GM10266 (cell line): ENCODE results near the gene RIMBP2.

ENCODE experiments used
- DNase-seq: peaks from one replicate; pipeline ENCODE4 v3.0.0; 2012; ENCODE audit errors: extremely low spot score
- TF ChIP-seq, protein P1 (sequence below): IDR thresholded peaks from 2 replicates; pipeline ENCODE4 v1.5.1; 2012; ENCODE audit warnings: mild to moderate bottlenecking, low read depth; ENCODE audit not compliant: control insufficient read depth, insufficient read depth; ENCODE audit errors: missing control alignments

RIMBP2 gene

DNA sequence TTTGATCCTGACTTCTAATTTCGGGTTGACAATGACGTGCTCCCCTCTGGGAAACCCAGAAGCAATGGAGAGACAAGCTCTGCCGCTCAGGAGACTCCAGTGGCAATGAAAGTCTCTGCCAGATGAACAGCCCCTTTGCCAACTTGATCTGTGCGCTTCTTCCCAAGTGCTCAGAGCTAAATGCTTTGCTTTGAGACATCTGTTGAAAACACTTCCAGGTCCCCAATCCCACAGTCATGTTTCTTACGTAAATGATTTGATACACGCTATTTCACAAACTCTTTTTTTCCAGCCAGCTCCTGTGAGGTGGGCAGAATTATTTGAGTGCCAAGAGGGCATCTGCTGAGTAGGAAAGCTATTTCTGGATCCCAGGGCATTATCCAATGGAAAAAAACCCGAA, 147.6 kb downstream of the RIMBP2 start:
- TF ChIP-seq, protein P1, sequence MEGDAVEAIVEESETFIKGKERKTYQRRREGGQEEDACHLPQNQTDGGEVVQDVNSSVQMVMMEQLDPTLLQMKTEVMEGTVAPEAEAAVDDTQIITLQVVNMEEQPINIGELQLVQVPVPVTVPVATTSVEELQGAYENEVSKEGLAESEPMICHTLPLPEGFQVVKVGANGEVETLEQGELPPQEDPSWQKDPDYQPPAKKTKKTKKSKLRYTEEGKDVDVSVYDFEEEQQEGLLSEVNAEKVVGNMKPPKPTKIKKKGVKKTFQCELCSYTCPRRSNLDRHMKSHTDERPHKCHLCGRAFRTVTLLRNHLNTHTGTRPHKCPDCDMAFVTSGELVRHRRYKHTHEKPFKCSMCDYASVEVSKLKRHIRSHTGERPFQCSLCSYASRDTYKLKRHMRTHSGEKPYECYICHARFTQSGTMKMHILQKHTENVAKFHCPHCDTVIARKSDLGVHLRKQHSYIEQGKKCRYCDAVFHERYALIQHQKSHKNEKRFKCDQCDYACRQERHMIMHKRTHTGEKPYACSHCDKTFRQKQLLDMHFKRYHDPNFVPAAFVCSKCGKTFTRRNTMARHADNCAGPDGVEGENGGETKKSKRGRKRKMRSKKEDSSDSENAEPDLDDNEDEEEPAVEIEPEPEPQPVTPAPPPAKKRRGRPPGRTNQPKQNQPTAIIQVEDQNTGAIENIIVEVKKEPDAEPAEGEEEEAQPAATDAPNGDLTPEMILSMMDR: no peak
- no peak for DNase-seq

DNA sequence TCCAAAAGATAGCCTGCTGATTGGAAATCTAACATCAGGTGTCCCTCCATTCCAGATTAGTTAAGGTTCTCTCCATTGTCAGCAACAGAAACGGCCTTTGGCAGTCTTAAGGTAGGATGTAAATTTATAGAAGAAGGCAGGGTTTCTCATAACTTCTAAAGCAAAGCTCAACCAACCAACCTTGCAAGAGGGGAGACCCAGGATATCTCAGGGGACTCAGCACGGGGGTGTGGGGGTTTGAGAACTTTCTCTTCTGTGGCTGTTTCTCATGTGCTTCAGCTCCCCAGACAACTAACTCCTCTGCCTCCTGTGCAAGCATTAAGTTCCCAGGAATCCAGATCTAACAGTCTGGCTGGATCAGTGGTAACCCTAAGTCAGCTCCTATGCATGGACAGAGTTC, 148.1 kb downstream of the RIMBP2 start:
- DNase-seq: no peak
- TF ChIP-seq, protein P1: no peak

DNA sequence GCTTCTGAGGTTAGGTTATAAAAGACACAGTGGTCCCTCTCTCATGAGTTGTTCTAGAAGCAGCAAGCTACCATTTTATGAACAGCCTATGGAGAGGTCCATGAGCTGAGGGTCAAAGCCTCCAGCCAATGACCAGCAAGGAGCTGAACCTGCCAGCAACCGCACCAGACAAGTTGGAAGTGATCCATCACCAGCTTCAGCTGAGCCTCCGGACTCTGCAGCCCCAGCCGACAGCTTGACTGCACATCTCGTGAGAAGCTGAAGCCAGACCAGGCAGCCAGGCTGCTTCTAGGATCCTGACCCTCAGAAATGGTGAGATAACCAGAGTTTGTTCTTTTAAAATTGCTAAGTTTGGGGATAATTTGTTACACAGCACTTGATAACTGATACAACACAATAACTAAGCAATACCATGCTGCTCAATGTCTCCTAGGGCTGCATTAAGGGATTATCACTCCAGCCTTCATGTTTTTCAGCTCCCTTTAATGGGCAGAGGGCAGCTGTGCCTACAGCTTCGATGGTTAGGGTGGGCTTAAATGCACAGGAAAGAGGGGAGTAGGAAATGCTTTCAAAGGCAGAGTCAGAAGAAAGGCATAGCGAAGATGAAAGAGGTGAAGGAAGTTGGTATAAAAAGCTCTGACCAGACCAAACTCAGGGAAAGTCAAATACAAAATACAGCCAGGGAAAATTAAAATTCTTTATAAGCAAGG, 149.5 kb downstream of the RIMBP2 start:
- no peak for DNase-seq
- TF ChIP-seq, protein P1: no peak

DNA sequence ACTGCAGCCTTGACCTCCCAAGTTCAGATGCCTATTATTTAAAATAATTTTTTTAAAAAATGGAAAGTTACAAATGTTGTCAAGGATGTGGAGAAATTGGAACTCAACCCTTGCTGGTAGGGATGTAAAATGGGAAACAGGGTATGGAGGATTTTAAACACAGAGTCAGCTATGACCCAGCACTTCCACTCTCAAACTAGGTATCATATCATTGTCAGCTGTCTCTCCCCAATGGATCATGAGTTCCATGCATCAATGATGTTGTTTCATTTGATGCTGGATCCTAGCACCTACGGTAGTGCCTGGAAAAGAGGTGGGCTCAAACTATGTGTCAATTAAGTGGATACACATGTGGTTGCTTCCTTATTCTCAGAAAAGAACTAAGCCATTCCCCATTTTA, 150.9 kb downstream of the RIMBP2 start:
- TF ChIP-seq, protein P1: no peak
- no peak for DNase-seq

DNA sequence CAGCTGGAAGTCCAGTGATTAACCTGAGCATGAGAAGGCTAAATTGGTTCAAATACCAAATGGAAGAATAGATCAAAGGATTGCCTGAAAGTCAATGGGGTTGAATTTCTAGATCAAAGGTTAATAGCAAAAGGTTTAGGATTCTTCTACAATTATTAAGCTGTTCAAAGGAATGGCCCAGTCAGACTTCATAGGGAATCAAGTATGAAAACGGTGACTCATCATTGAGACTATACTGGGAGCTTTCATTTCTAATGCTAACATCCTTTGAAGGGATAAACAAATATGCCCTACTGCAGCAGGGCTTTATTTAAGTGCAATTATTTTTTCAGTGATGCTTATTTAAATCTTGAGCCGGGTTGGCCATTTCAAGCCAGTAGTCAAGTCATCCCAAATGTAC, 152.8 kb downstream of the RIMBP2 start:
- TF ChIP-seq, protein P1: no peak
- no peak for DNase-seq

DNA sequence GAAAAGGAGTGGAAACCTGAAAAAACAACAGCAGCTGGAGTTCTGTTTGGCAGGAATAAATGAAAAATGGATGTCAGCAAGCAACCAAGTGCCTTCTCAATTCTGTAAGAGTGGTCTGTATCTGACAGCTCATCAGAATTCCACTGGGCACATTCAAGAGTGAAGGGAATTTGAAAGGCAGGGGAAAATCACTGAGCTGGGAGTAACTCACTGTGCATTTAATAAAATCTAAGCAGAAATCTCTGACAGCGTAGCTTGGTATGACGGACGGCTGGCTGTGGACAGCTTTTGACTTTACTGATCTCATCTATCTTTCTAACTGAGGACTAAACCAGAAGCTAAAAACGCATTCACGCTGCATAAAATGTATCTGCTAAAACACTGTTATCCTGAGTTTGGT, 153.4 kb downstream of the RIMBP2 start:
- no peak for DNase-seq
- TF ChIP-seq, protein P1: no peak

DNA sequence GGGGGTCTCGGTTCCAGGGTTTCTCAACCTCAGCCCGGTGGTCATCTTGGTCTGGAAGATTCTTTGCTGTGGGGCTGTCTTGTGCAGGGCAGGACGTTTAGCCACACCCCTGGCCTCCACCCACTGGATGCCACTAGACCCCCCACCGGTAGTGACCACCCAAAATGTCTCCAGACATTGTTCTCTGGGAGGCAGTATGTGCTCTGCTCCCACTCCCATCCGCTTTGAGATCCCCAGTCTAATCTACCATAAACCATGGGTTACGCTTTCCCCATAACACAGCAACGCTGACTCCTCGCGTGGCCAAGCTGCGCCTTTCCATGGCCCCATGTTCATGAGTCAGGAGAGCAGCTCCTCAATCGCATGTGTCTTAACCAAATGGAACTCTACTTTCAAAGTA, 155.8 kb downstream of the RIMBP2 start:
- no peak for DNase-seq
- TF ChIP-seq, protein P1: no peak
